Lower lobe of right lung (tissue), 2 donors: ENCODE data around the gene AKAP12. TPM values are rescaled to one million over a fixed set of nuclear protein-coding genes. Genes with fewer than 3 reads are reported as not detected.

ENCODE experiments used
- ATAC-seq, 2 donors: fragments of 200-7000 bp; cut with Tn5 transposase; one replicate each; pipeline ENCODE4 v1.9.1; 2020 to 2022; ENCODE audit warnings: mild to moderate bottlenecking in 2 of 2, moderate library complexity in 2 of 2
- DNase-seq: peaks from one replicate; pipeline ENCODE4 v3.0.0-alpha.2; 2020
- H3K27ac ChIP-seq: fragments of 200-600 bp; one replicate; pipeline ENCODE4 v1.8.0; 2022
- H3K27me3 ChIP-seq: fragments of 200-600 bp; one replicate; pipeline ENCODE4 v1.8.0; 2022; ENCODE audit warnings: low read depth
- H3K36me3 ChIP-seq: fragments of 200-600 bp; one replicate; pipeline ENCODE4 v1.8.0; 2022; ENCODE audit warnings: mild to moderate bottlenecking
- H3K4me1 ChIP-seq: fragments of 200-600 bp; one replicate; pipeline ENCODE4 v1.8.0; 2022
- H3K4me3 ChIP-seq: fragments of 200-600 bp; one replicate; pipeline ENCODE4 v1.8.0; 2022; ENCODE audit warnings: mild to moderate bottlenecking
- H3K9me3 ChIP-seq: fragments of 200-600 bp; one replicate; pipeline ENCODE4 v1.8.0; 2022
- intact Hi-C: fragments of 100-400 bp; cut with DNase I; formaldehyde crosslinking; loops from one replicate; pipeline ENCODE4 v1.11.0; 2022
- total RNA-seq: library from RNA; stranded (reverse); fragmentation: NEBNext Ultra II Directional; extraction: Animal tissue kit (Norgen Biotek cat#: 25700); gene quantifications from one replicate; pipeline ENCODE4 v1.2.1, GENCODE V29; 2021
- TF ChIP-seq, protein P1 (sequence below): fragments of 200-600 bp; IDR thresholded peaks from one replicate; pipeline ENCODE4 v1.8.0; 2022; ENCODE audit warnings: antibody characterized with exemption, mild to moderate bottlenecking
- donor health status: DM: no; HTN: yes; CAD: no; lungs with severe emphysema.

AKAP12 gene
- total RNA-seq, 1 donor from 2014 or later = 38.8 TPM

DNA sequence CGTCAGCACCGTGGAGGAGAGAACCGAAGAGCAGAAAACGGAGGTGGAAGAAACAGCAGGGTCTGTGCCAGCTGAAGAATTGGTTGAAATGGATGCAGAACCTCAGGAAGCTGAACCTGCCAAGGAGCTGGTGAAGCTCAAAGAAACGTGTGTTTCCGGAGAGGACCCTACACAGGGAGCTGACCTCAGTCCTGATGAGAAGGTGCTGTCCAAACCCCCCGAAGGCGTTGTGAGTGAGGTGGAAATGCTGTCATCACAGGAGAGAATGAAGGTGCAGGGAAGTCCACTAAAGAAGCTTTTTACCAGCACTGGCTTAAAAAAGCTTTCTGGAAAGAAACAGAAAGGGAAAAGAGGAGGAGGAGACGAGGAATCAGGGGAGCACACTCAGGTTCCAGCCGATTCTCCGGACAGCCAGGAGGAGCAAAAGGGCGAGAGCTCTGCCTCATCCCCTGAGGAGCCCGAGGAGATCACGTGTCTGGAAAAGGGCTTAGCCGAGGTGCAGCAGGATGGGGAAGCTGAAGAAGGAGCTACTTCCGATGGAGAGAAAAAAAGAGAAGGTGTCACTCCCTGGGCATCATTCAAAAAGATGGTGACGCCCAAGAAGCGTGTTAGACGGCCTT lies 110.0 kb downstream of the AKAP12 start:
- H3K9me3 ChIP-seq = no peaks in the 10 kb centered on the region
- DNase-seq (no peak), ATAC-seq (no peak)
- no peaks in the 10 kb centered on the region for H3K27me3 ChIP-seq
- no peak overlapping the region for H3K4me3 ChIP-seq
- TF ChIP-seq, protein P1, sequence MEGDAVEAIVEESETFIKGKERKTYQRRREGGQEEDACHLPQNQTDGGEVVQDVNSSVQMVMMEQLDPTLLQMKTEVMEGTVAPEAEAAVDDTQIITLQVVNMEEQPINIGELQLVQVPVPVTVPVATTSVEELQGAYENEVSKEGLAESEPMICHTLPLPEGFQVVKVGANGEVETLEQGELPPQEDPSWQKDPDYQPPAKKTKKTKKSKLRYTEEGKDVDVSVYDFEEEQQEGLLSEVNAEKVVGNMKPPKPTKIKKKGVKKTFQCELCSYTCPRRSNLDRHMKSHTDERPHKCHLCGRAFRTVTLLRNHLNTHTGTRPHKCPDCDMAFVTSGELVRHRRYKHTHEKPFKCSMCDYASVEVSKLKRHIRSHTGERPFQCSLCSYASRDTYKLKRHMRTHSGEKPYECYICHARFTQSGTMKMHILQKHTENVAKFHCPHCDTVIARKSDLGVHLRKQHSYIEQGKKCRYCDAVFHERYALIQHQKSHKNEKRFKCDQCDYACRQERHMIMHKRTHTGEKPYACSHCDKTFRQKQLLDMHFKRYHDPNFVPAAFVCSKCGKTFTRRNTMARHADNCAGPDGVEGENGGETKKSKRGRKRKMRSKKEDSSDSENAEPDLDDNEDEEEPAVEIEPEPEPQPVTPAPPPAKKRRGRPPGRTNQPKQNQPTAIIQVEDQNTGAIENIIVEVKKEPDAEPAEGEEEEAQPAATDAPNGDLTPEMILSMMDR = no peak
- H3K27ac ChIP-seq = no peak overlapping the region
- no peaks in the 10 kb centered on the region for H3K4me1 ChIP-seq
- peaks cover 24% of the 10 kb centered on the region for H3K36me3 ChIP-seq
- intact Hi-C loops = no loop called here

DNA sequence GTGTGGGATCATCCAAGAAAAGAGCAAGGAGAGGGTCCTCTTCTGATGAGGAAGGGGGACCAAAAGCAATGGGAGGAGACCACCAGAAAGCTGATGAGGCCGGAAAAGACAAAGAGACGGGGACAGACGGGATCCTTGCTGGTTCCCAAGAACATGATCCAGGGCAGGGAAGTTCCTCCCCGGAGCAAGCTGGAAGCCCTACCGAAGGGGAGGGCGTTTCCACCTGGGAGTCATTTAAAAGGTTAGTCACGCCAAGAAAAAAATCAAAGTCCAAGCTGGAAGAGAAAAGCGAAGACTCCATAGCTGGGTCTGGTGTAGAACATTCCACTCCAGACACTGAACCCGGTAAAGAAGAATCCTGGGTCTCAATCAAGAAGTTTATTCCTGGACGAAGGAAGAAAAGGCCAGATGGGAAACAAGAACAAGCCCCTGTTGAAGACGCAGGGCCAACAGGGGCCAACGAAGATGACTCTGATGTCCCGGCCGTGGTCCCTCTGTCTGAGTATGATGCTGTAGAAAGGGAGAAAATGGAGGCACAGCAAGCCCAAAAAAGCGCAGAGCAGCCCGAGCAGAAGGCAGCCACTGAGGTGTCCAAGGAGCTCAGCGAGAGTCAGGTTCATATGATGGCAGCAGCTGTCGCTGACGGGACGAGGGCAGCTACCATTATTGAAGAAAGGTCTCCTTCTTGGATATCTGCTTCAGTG lies 110.8 kb downstream of the AKAP12 start:
- H3K36me3 ChIP-seq = peaks cover 24% of the 10 kb centered on the region
- DNase-seq = no peak
- intact Hi-C loops = no loop called here

DNA sequence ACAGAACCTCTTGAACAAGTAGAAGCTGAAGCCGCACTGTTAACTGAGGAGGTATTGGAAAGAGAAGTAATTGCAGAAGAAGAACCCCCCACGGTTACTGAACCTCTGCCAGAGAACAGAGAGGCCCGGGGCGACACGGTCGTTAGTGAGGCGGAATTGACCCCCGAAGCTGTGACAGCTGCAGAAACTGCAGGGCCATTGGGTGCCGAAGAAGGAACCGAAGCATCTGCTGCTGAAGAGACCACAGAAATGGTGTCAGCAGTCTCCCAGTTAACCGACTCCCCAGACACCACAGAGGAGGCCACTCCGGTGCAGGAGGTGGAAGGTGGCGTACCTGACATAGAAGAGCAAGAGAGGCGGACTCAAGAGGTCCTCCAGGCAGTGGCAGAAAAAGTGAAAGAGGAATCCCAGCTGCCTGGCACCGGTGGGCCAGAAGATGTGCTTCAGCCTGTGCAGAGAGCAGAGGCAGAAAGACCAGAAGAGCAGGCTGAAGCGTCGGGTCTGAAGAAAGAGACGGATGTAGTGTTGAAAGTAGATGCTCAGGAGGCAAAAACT lies 111.5 kb downstream of the AKAP12 start:
- intact Hi-C loops = no loop called here
- no peaks in the 10 kb centered on the region for H3K27me3 ChIP-seq
- H3K36me3 ChIP-seq = peaks cover 24% of the 10 kb centered on the region
- ATAC-seq (no peak), DNase-seq (no peak)
- TF ChIP-seq, protein P1 = no peak
- no peaks in the 10 kb centered on the region for H3K4me1 ChIP-seq
- no peak overlapping the region for H3K27ac ChIP-seq
- H3K4me3 ChIP-seq = no peak overlapping the region
- H3K9me3 ChIP-seq = no peaks in the 10 kb centered on the region

More for the DNA sequence above, 110.8 kb downstream of the AKAP12 start:
- TF ChIP-seq, protein P1 = no peak
- Histone ChIP-seq H3K4me3 (no peak overlapping the region), H3K27me3 (no peaks in the 10 kb centered on the region), H3K9me3 (no peaks in the 10 kb centered on the region), H3K4me1 (no peaks in the 10 kb centered on the region), H3K27ac (no peak overlapping the region)
- ATAC-seq = no peak

DNA sequence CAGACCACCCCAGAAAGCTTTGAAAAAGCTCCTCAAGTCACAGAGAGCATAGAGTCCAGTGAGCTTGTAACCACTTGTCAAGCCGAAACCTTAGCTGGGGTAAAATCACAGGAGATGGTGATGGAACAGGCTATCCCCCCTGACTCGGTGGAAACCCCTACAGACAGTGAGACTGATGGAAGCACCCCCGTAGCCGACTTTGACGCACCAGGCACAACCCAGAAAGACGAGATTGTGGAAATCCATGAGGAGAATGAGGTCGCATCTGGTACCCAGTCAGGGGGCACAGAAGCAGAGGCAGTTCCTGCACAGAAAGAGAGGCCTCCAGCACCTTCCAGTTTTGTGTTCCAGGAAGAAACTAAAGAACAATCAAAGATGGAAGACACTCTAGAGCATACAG lies 112.0 kb downstream of the AKAP12 start:
- H3K36me3 ChIP-seq = peaks cover 24% of the 10 kb centered on the region
- ATAC-seq (no peak), DNase-seq (no peak)
- no peak overlapping the region for H3K4me3 ChIP-seq
- H3K4me1 ChIP-seq = no peaks in the 10 kb centered on the region
- TF ChIP-seq, protein P1 = no peak
- H3K27ac ChIP-seq = no peak overlapping the region
- no peaks in the 10 kb centered on the region for H3K9me3 ChIP-seq
- intact Hi-C loops = no loop called here
- H3K27me3 ChIP-seq = no peaks in the 10 kb centered on the region

DNA sequence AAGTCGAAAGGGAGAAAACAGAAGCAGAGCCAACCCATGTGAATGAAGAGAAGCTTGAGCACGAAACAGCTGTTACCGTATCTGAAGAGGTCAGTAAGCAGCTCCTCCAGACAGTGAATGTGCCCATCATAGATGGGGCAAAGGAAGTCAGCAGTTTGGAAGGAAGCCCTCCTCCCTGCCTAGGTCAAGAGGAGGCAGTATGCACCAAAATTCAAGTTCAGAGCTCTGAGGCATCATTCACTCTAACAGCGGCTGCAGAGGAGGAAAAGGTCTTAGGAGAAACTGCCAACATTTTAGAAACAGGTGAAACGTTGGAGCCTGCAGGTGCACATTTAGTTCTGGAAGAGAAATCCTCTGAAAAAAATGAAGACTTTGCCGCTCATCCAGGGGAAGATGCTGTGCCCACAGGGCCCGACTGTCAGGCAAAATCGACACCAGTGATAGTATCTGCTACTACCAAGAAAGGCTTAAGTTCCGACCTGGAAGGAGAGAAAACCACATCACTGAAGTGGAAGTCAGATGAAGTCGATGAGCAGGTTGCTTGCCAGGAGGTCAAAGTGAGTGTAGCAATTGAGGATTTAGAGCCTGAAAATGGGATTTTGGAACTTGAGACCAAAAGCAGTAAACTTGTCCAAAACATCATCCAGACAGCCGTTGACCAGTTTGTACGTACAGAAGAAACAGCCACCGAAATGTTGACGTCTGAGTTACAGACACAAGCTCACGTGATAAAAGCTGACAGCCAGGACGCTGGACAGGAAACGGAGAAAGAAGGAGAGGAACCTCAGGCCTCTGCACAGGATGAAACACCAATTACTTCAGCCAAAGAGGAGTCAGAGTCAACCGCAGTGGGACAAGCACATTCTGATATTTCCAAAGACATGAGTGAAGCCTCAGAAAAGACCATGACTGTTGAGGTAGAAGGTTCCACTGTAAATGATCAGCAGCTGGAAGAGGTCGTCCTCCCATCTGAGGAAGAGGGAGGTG lies 112.9 kb downstream of the AKAP12 start:
- no peak for ATAC-seq

More for the DNA sequence above, 112.9 kb downstream of the AKAP12 start:
- intact Hi-C loops = no loop called here
- TF ChIP-seq, protein P1 = no peak
- no peaks in the 10 kb centered on the region for H3K4me1 ChIP-seq
- no peak overlapping the region for H3K4me3 ChIP-seq
- H3K27ac ChIP-seq = no peak overlapping the region
- H3K27me3 ChIP-seq = no peaks in the 10 kb centered on the region
- peaks cover 24% of the 10 kb centered on the region for H3K36me3 ChIP-seq
- no peak for DNase-seq
- no peaks in the 10 kb centered on the region for H3K9me3 ChIP-seq
